Measurements from ENCODE around the gene BFSP2.
"Not testable (repeated sequence)": the region's sequence is repeated elsewhere in the genome, so short reads cannot be mapped to it uniquely, and the experiment has no call there.

Gene BFSP2

GRCh38 chr3:133460809-133461208 is 61.0 kb downstream of the BFSP2 start:
- DNase-seq: no peak

- DNase-seq: no peak
Measured at GRCh38 chr3:133461291-133461690, 61.4 kb downstream of the BFSP2 start.

GRCh38 chr3:133463347-133463860 is 63.5 kb downstream of the BFSP2 start:
- no peak for DNase-seq

- no peak for DNase-seq
Measured at GRCh38 chr3:133464573-133464972, 64.7 kb downstream of the BFSP2 start.

GRCh38 chr3:133466531-133467386 is 66.9 kb downstream of the BFSP2 start:
- no peak for DNase-seq

GRCh38 chr3:133467780-133468179 is 67.9 kb downstream of the BFSP2 start:
- DNase-seq: no peak

GRCh38 chr3:133468251-133468721 is 68.4 kb downstream of the BFSP2 start:
- DNase-seq: no peak

GRCh38 chr3:133469140-133469731 is 69.4 kb downstream of the BFSP2 start:
- DNase-seq: no peak

- no peak for DNase-seq
Measured at GRCh38 chr3:133472242-133472641, 72.4 kb downstream of the BFSP2 start.

- DNase-seq: no peak
Measured at GRCh38 chr3:133472889-133473288, 73.0 kb downstream of the BFSP2 start.

- DNase-seq: not testable (repeated sequence)
Measured at GRCh38 chr3:133473472-133474191, 73.8 kb downstream of the BFSP2 start.

GRCh38 chr3:133474251-133474801 is 74.5 kb downstream of the BFSP2 start:
- no peak for DNase-seq

- DNase-seq: no peak
Measured at GRCh38 chr3:133474817-133475216, 75.0 kb downstream of the BFSP2 start.

- DNase-seq: no peak
Measured at GRCh38 chr3:133475245-133476010, 75.6 kb downstream of the BFSP2 start.

- DNase-seq: no peak
Measured at GRCh38 chr3:133476971-133477375, 77.1 kb downstream of the BFSP2 start.

- no peak for DNase-seq
Measured at GRCh38 chr3:133477487-133477886, 77.6 kb downstream of the BFSP2 start.

- DNase-seq: no peak
Measured at GRCh38 chr3:133478624-133479023, 78.8 kb downstream of the BFSP2 start.

GRCh38 chr3:133479401-133479800 is 79.5 kb downstream of the BFSP2 start:
- no peak for DNase-seq

GRCh38 chr3:133479895-133480669 is 80.2 kb downstream of the BFSP2 start:
- no peak for DNase-seq

- DNase-seq: not testable (repeated sequence)
Measured at GRCh38 chr3:133482474-133482873, 82.6 kb downstream of the BFSP2 start.

GRCh38 chr3:133486658-133487057 is 86.8 kb downstream of the BFSP2 start:
- DNase-seq: no peak

Data from activated naive CD4-positive, alpha-beta T cell treated with Interleukin-2 at 50 U/mL for 16 hours (primary cell).